Stimulated activated CD4-positive, alpha-beta T cell treated with anti-CD3 and anti-CD28 coated beads, TNF-alpha, amount 100 ng/mL, for 1 hour (primary cell): ENCODE measurements around the gene XIRP1.

Experiments
- DNase-seq, 3 donors: peaks; one replicate each; pipeline ENCODE4 v3.0.0-alpha.2; 2020; ENCODE audit warnings: low read depth in 3 of 3, low spot score in 1 of 3

Gene XIRP1

DNA sequence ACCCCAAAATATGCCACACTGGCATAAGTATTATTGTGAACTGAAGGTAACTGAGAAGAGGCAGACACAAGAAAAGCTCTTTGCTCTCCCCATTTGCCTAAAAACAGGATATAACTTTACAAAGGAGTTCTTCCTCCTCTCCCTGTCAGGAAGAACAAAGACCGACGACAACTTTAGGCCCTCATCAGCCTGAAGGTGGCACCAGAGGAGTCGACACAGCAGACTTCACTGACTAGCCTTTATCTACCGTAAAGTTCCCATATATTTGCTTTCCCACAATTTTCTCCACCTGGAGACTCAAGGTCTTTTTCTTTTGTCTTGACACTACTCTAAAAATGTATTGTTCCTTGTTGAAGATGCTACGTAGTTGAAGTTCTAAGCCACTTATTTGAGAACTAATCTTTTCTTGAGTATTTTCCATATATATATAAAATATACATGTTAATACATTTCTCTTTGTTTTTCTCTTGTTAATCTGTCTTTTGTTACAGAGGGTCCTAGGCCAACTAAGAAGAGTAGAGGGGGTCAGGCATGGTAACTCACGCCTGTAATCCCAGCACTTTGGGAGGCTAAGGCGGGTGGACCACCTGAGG lies 16.2 kb upstream of the XIRP1 start:
- DNase-seq: no peak

DNA sequence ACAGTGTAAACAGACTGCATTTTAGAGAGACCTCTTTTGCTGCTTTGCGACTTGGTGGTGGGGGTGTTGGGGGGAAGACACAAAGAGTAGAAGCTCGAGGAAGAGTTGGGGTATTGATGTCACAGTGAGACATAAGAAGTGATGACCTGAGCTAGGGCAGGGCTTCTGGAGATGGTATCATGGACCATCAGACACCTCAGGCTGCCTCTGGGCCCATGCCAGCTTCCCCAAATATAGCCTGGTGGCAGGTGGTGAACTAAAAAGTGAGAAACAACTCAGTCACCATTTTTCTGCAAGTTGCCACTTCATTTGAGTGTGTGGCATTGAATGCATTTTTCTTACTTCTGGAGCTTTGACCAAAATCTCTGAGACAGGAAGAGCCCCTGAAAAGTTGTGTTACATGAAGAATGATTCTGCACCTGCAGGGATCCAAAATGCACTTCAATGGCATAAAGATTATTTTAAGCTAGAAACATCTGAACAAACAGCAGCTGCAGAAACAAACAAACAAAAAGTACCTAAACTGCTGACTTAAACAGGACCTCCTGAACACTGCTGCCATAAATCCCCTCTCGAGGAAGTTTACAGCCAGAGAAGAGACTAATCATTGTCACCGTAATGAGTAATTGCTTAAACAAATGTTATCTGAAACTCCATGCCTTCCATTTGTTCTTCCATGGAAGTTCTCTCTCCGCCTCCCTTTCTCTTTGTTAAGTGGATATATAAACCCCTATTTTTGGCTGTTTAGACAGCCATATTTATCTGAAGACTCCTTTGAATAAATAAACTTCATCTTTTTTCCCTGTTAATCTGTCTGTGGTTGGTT lies 15.2 kb upstream of the XIRP1 start:
- DNase-seq: no peak

DNA sequence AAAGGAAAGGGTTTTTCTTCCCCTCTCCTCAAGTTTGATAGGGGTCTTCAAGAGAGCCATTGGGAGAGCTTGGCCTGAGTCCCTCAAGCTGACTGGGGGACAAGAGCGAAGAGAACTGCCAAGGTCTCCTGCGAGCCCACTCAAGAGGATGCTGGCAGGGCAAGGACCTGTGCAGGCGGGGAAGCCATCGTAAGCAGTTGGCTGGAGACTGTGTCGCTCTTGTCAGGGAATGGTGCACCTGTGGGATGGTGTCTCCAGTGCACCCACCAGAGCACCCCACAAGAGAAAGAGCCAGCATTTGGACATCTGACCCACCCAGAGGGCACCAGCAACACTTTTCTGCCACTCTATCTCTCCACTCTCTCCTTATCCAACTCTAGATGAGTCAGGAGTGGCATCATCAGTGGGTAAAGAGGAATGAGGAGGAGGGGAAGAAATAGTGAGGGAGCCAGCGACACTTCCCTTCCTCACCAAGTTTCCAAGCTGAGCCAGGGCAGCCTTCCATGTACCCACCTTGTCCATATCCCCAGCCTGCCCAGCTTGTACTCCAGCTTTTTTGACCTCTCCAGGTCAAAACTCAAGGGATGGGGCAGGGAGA lies 13.6 kb upstream of the XIRP1 start:
- no peak for DNase-seq

DNA sequence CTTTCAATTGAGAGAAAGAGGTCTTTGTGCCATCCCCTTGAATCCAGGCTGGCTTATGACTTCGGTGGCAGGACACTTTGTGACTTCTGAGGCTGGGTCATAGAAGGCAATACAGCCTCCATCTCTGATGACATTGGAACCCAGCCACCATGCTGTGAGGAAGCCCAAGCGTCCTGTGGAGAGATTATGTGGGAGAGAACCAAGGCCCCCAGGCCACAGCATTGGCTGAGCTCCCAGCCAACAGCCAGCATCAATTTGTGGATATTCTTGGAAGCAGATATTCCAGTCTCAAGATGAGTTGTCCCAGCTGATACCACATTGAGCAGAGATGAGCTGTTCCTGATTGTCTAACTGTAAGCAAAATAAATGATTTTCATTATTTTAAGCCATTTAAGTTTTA lies 12.7 kb upstream of the XIRP1 start:
- DNase-seq: no peak

DNA sequence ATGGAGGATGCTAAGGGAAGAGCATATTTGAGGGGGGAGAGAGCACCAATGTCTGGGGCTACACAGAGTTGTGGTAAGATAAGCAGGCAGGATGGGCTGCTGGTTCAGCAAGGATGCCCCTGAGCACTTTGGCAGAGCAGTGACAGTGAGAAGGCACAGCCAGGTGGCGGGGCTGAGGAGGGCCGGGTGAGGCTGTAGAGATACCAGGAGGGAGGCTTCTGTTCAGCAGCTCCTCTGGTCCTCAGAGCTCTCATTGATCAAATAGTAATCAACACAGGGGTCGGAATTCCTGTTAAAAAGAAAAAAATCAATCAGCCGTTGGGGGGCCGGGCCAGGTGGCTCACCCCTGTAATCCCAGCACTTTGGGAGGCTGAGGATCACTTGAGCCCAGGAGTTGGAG lies 11.5 kb upstream of the XIRP1 start:
- no peak for DNase-seq

DNA sequence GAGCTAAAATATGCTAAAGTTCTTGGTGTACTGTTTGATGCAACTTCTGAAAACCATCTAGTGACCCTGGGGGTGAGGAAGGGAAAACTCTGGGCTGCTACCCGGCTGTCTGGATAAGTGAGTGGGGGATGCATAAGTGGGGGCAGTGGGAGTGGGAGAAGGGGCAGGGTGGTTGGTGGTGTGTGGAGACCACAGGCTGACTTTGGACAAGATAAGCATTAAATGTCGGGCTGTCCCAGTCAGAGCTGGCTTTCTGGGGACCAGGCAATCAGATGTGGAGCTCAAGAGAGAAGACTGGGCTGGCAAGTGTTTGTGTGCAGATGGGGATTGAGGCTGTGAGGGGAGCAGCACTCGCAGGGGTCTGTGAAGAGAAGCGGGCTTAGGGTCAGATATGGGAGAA lies 11.0 kb upstream of the XIRP1 start:
- no peak for DNase-seq

DNA sequence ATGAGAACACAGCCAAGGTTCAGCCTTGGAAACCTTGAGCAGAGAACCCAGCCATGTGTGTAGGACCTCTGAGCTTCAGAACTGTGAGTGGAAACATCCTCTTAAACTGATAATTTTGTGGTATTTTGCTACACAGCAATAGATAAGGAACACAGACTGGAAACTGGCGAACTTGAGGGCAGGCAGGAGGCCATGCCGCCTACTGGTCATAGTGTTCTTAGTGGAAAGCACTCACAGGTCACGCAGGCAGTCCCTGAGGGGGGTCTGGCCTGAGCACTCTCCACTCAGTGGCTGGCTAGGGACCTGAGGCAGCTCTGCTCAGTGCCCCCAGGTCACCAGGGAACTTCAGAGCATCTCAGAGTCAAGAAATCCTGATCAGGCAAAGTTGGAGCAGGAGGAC lies 9.7 kb upstream of the XIRP1 start:
- DNase-seq: no peak

DNA sequence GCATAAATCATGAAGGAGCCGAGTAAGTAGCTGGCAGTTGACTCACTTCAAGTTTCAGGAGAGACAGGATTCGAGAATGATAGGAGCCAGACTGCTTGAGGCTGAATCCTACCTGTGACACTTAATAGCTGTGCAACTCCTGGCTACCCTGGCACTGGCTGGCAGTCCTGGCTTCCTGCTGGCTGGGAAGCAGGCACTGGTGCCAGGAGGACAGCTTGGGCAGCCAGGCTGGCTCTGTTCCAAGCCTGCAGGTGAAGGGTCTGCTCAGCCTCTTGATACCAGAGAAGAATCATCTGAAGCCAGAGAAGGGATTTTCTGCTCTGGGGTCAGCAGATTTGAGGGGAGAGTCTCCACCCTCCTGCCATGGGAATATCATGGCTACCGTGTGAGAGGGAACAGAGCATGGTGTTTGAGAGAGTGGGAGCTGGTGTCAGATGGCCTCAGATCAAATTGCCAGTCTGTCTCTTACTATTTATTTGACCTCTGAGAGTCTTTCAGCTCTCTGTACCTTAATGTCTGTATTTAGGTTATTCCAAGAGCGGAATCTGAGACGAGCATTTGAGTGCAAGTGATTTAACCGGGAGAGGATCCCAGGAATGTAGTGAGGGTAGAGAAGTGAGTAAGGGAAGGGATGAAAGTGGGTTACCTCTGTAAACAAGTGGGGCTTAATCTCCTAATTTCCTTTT lies 4.4 kb upstream of the XIRP1 start:
- no peak for DNase-seq

DNA sequence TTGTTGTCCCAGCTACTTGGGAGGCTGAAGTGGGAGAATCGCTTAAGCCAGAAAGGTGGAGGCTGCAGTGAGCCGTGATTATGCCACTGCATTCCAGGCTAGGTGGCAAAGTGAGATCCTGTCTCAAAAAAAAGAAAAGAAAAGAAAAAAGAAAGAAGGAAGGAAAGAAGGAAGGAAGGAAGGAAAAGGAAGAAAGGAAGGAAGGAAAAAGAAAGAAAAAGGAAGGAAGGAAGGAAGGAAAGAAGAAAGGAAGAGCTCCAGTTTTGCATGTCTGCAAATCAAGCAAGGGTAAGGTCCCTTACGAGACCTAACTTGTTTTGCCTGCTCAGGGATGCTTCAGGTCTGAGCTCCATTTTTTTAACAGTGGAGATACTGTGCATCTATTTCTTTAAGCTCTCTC lies 3.6 kb upstream of the XIRP1 start:
- no peak for DNase-seq

DNA sequence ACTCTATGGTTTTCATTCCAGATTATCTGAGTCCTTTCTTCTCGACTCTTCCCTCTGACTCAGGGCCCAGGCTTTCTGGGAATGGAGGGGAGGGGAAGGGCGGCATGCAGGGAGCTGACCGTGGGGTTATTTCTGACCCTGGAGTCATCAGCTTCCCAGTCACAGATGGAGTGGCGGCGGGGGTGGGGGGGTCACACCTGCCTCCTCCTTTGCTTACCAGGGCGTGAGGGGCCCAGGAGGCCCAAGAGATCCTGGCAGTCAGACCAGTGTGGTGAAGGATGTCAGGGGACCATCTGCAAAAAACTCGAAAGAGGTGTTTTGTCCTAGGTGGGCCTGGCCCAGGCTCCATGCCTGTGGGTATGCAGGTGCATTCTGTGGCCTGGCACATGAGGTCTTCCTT lies 996 bp upstream of the XIRP1 start:
- DNase-seq: no peak

DNA sequence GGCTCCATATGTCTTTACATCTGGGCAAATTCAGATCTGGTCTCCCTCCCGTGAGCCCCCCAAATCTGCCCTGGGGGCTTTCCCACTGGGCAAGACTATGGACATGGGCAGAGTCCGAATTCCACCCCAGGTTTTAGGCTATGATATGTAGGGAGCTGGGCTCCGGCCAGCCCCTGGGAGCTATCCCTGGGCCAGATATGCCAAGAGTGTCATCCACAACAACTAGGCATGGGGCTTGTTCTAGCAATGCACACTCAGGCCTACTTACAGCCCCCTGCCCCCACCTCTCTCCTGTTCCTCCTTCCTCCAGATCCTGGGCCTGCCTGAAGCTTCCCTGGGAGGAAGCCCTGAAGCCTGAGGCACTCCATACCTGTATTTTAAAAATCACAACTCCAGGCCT lies 622 bp downstream of the XIRP1 start:
- no peak for DNase-seq

DNA sequence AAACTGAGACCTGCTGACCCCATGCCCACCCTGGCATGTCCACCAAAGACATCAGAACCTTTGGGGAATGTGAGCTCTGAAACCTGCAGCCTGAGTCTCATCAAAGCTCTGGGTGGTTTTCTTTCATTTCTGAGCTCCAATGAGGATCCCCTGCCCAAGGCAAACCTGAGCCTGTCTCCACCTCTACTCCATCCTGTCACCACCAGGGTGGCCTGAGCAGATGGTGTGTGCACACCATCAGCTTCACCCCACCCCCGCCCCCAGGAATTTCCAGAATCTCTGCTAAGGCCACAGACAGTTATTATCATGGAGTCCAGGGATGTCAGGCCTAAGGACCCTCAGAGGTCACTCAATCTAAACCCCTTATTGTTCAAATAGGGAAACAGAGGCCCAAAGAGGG lies 1.3 kb downstream of the XIRP1 start:
- no peak for DNase-seq

DNA sequence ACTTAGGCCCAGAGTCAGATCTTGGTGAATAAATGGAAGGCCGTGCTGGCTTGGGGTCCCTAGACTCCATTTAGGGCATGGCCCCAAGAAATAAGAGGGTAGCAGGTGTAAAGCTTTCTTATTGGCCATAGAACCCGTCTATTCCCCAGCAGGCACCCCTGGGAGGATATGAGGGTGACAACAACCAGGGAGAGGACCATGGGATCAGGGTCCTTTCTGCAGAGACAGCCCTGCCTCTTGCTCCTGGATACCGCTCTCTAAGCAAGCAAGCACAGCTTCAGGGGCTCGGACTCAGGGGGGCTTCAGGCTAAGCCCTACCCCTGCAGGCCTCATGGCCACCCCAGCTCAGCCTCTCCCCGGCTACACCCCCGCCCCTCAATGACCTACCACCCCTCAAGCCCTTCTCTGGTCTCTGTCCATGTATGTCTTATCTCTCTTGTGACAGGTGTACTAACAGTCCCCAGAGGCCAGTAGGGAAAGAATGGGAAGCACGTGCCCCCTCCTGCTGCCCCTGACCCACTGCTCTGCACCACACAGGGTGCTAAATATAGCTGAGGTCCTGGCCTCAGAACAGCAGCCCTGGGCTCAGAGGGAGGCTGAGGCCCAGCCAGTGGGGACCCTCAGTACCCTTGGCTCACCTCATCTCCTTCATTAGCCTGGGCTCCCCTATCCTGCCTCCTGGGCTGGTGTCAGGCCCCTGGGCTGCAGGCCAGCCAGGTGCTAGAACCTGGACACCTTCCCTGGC lies 1.9 kb downstream of the XIRP1 start:
- DNase-seq: no peak

DNA sequence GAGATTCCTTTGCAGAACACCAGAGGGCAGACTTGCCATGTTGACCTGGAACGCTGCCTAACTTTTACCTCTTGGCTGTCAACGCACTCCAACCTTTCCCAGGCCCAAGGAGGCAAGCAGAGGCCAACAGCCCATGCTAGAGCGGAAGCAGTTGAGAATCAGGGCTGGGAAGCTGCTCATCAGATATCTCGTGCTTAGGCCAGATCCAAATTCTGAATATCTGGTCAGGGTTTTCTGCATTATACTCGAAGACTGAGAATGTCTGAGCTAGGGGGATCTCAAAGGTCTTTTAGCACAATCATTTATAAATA lies 2.5 kb downstream of the XIRP1 start:
- DNase-seq: peak in 1 of 3 donors; percentile 22

DNA sequence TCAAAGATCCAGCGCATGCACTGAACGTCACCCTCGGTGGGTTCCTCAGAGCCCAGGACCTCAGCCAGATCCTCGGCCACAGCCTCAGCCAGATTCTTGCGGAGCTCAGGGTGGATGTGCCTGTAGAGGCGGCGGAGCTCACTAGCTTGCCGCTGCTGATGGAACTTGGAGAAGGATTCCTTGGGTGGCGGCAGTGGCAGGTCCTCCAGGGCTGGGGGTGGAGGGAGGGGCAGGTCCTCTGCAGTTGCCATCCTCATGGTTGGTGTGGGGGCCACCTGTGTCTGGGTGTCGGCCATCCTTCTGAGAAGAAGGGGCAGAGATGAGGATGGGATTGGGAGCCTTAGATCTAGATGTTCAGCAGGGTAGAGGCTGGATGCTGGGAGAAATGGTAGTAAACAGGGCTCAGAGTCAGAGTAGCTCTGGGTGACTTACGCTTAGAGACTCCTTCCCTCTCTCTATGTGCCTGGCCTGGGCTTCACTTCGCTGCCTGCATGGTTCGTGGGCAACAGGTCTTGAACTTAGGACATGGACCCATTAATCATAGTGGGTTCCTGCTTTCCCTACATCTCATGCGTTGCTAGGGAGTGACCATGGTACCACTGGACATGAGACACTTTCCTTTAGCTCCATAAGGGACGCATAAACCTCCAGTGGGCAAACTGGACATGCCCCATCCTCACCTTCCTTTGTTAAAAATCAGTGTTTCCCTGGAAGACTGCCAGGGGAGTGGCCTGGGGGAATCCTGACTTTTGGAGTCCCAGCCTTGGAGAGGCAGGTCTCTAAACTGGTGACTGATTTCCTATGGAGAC lies 3.0 kb downstream of the XIRP1 start:
- no peak for DNase-seq

DNA sequence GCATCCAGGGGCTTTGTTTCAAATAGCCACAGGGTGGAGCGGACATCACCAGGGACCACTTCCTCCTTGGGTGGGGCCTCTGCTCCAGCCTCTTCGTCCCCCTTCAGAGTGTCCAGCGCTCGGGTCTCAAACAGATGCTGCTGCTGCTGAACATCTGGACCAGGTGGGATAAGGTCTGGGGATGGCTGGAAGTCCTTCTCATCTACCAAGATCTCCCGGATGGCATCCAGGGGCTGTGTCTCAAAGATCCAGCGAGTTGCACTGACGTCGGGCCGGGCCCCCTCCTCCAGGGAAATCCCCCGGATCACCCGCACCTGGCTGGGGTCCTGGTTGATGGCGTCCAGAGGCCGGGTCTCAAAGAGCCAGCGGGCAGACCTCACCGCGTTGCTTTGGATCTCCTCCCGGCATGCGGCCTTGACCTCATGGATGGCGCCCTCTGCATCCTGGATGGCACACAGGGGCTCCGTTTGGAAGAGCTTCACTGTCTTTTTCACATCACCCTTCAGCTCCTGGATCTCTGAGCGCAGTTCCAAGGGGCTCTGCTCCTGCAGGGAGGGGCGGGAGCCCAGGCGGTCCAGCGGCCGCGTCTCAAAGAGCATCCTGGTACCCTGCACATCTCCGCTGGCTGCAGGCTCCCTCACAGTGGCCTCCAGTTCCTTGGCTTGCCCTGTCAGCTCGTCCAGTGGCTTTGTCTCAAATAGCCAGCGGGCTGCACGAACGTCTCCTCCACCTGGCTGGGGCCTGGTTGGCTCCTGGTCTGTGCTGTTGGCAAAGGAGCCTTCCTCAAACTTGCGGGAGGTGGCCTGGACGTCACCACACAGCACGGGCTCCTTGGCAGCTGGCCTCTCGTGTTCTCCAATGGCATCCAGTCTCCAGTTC lies 3.9 kb downstream of the XIRP1 start:
- no peak for DNase-seq

DNA sequence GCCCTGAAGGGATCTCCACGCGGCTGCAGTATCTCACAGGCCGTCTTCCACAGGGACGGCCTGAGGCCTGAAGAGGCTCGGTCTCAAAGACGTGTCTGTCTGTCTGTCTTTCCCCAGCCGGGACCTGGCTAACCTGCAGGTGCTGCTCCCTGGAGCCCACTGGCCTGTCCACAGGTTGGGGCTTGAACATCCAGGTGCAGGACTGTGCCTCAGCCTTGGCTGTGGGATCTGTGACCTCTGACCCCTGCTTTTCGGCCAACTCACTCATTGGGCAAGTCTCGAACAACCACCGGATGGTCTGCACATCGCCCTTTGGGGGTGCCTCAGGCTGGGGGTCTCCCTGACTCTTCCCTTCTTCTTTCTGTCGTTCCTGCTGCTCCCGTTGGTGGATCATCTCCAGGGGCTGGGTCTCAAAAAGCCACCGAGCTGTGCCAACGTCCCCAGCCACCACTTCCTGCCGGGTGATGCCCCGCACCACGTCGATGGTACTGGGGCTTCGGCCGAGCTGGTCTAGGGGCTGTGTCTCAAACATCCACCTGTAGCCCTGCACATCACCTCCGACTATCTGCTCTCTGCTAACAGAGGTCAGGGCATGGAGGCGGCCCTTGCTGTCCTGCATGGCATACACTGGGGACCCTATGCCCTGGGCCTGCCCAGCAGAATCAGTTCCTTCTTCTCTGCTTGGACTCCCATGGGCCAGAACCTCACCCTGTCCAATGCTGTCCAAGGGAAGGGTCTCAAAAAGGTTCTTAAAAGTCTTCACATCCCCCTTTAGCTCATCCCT lies 4.8 kb downstream of the XIRP1 start:
- DNase-seq: no peak

DNA sequence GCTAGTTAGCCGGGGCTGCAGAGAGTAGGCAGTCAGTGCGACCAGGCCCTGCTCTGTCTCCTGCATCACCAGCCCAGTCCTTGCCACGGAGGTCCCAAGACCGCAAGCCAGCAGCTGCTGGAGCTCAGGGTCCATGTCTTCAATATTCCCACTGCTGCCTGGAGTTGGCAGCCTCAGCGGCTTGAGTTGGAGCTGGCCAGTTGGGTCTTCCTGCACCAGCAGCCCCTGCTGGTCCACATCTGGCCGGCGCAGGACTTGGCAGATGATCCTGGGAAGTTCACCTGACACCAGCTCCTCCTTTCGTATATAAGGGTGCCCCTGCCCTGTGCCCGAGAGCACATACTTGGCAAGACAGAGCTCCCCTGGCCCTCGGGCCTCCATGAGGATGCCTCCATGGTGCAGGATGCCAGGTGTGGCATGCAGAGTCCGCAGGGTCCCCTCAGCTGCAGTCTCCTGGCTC lies 5.7 kb downstream of the XIRP1 start:
- no peak for DNase-seq
